ENCODE measurements around the gene ADGRG6. TPM values are rescaled to one million over a fixed set of nuclear protein-coding genes. Genes with fewer than 3 reads are reported as not detected.

The ADGRG6 gene
- total and polyA plus RNA-seq, 9 of the 15 experiments (the other 6 are each of a cell fraction or from before 2014, with no cell fraction given), result under 0.01 to 0.11 (median 0.05) TPM; not detected in 5

DNA sequence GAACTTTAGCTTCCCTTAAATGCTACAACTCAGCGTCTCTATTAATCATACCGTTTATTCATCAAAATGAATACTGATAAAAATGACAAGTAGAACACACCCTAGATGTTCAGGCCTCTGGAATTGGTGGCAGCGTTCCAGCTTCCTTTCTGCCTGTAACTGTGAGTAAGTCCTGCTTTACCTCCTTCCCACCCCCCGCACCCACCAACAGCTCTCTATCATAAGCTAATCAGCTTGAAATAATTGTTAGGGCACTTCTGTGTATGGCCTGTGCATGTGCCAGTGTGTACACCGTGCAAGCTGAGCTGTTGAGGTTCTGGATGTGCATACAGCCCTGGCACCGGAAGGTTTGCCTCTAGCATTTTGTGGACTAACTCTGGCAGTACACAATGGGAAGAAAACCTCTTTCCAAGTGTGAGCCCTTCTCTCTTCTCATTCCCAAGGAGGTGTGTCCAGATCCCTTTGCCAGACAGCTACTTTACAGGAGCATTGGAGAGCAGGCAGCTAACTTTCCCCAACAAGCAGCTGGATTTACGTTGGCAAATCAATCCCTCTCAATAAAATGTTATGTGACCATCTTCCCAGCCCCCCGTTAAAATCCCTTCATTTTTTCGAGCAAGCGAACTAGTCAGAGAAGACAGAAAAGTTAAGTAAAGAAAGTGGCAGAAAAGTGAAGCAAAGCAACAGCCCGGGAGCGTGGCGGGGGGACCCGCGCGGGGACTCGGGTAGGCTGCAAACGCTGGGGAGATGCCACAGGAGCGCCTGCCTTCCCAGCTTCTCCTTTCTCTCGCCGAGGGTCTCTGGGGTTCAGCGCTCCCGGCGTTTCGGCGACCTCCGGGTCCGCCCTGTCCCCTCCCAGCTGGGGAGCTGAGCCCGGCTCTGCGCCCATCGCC, 803 bp upstream of the ADGRG6 start:
- CTCF ChIA-PET (ENCODE audit: low intra/inter-chr PET ratio), result no interaction called here
- Histone ChIP-seq H3K9me1 (ENCODE audit: control insufficient read depth, insufficient read depth, low read length) (no peaks in the 10 kb centered on the region), H3K9ac (ENCODE audit: insufficient read depth in 1 of 2, low read depth in 2 of 2, low read length in 2 of 2) (no peak overlapping the region), H3K36me3 (ENCODE audit: control insufficient read depth, insufficient read depth, low read length) (no peaks in the 10 kb centered on the region), H3K4me3 (no peak overlapping the region), H3K27ac (ENCODE audit: extremely low read depth, low read depth, low read length) (no peak overlapping the region), H3K9me3 (replicated peaks; ENCODE audit: control insufficient read depth, insufficient read depth, low read depth, low read length) (no peaks in the 10 kb centered on the region), H2AFZ (ENCODE audit: low read depth, low read length) (no peak overlapping the region), H3K27me3 (ENCODE audit: control insufficient read depth in 2 of 2, insufficient read depth in 2 of 2, low read length in 2 of 2) (peaks cover 13 to 25% of the 10 kb centered on the region in 2 experiments; a peak in 4 of 5 replicates), H3K4me1 (replicated peaks in 1 of 2; ENCODE audit: control insufficient read depth in 2 of 2, insufficient read depth in 2 of 2, low read length in 2 of 2) (peaks cover 0 to 10% of the 10 kb centered on the region in 2 experiments; a peak in 1 of 5 replicates), H3K4me2 (ENCODE audit: insufficient read depth, low read length) (no peak overlapping the region), H4K20me1 (replicated peaks; ENCODE audit: control insufficient read depth, insufficient read depth, low read length) (no peaks in the 10 kb centered on the region), H3K79me2 (ENCODE audit: control insufficient read depth, insufficient read depth, low read length) (no peaks in the 10 kb centered on the region)
- WGBS (ENCODE audit: insufficient coverage, low coverage, missing lambda C conversion rate), result under 1% methylated on average over 20 of the region's 31 CpGs
- DNase-seq (ENCODE audit: extremely low read depth in 1 of 4, low spot score in 3 of 4) (no peak), ATAC-seq (no peak), FAIRE-seq (no peak)
- TF ChIP-seq ZNF717 (CRISPR knock-in tag; IDR thresholded peaks at IDR 0.05) (no peak), ZSCAN32 (CRISPR knock-in tag; IDR thresholded peaks at IDR 0.05) (no peak), FOXO4 (CRISPR knock-in tag; IDR thresholded peaks at IDR 0.05) (no peak), FUS (optimal IDR thresholded peaks at IDR 0.05; ENCODE audit: low read depth, low read length) (no peak), FOXJ3 (CRISPR knock-in tag; IDR thresholded peaks at IDR 0.05) (no peak), BDP1 (IDR thresholded peaks at IDR 0.05; ENCODE audit: insufficient read depth, insufficient read length) (no peak), FOXA3 (CRISPR knock-in tag; conservative IDR thresholded peaks at IDR 0.05 in 1 of 2, IDR thresholded peaks at IDR 0.05 in 1 of 2) (no peak), ZBTB7A (IDR thresholded peaks at IDR 0.05; ENCODE audit: borderline replicate concordance, control insufficient read depth, low read depth, low read length) (no peak), RBM25 (IDR thresholded peaks at IDR 0.05; ENCODE audit: low read depth, low read length, severe bottlenecking) (no peak), PRMT5 (CRISPR knock-in tag; IDR thresholded peaks at IDR 0.05) (no peak), HIVEP1 (CRISPR knock-in tag; IDR thresholded peaks at IDR 0.05) (no peak), SIN3B (IDR thresholded peaks at IDR 0.05; ENCODE audit: low read depth) (no peak), SMARCB1 (IDR thresholded peaks at IDR 0.05; ENCODE audit: insufficient read length, low read depth) (no peak), NR0B1 (IDR thresholded peaks at IDR 0.05; ENCODE audit: partially characterized antibody) (no peak)
- in situ Hi-C loops (cut with MboI) (no loop called here), intact Hi-C loops (cut with micrococcal nuclease) (no loop called here)
- POLR2A ChIA-PET, result interaction anchor here (0.7 kb wide), 1 partner anchor 154 kb away, joined by 3 read pairs; the partner anchor contains the start of genes NMBR and VTA1
- no TSS peak for BruUV-seq (replicated peaks)
